Stimulated activated CD4-positive, alpha-beta T cell treated with anti-CD3 and anti-CD28 coated beads, TNF-alpha, amount 100 ng/mL, for 24 hours (primary cell): Measurements from ENCODE around the gene COX6B1.
"Not testable (repeated sequence)": the region's sequence is repeated elsewhere in the genome, so short reads cannot be mapped to it uniquely, and the experiment has no call there.

Source experiments
- DNase-seq, 3 experiments: peaks; one replicate each; pipeline ENCODE4 v3.0.0-alpha.2; 2020; ENCODE audit warnings: low read depth in 3 of 3

COX6B1 gene

GRCh38 chr19:35665157-35665556 is 17.0 kb downstream of the COX6B1 start:
- DNase-seq, result no peak

GRCh38 chr19:35665604-35666003 is 17.5 kb downstream of the COX6B1 start:
- DNase-seq, result no peak

- DNase-seq, result no peak
These were observed 18.3 kb downstream of the COX6B1 start, which contains the start of gene UPK1A for GRCh38 chr19:35666251-35666913. UPK1A (plus strand) TSS chr19:35666517; CDS start chr19:35666813, 296 bp downstream.

GRCh38 chr19:35669566-35669965 is 21.4 kb downstream of the COX6B1 start:
- no peak for DNase-seq

GRCh38 chr19:35669974-35670373 is 21.9 kb downstream of the COX6B1 start:
- no peak for DNase-seq

GRCh38 chr19:35670686-35671085 is 22.6 kb downstream of the COX6B1 start:
- no peak for DNase-seq

GRCh38 chr19:35671818-35672217 is 23.7 kb downstream of the COX6B1 start:
- DNase-seq, result no peak

GRCh38 chr19:35673121-35673804 is 25.1 kb downstream of the COX6B1 start:
- peak; percentile 11 to 58 (median 19) for DNase-seq

GRCh38 chr19:35675589-35676140 is 27.5 kb downstream of the COX6B1 start:
- no peak for DNase-seq

- DNase-seq, result no peak
These were observed 41.7 kb downstream of the COX6B1 start for GRCh38 chr19:35689836-35690235.

GRCh38 chr19:35691106-35691505 is 43.0 kb downstream of the COX6B1 start:
- not testable (repeated sequence) for DNase-seq

GRCh38 chr19:35692010-35692409 is 43.9 kb downstream of the COX6B1 start:
- no peak for DNase-seq

- DNase-seq, result no peak
These were observed 45.3 kb downstream of the COX6B1 start for GRCh38 chr19:35693422-35693821.

- DNase-seq, result peak; percentile 82 to 91 (median 90)
These were observed 45.9 kb downstream of the COX6B1 start for GRCh38 chr19:35693835-35694599.

GRCh38 chr19:35695895-35696422 is 47.8 kb downstream of the COX6B1 start:
- no peak for DNase-seq

GRCh38 chr19:35696835-35697234 is 48.7 kb downstream of the COX6B1 start:
- no peak for DNase-seq

- DNase-seq, result peak; percentile 83 to 94 (median 91)
These were observed 54.3 kb downstream of the COX6B1 start for GRCh38 chr19:35702223-35703012.

GRCh38 chr19:35703343-35703742 is 55.2 kb downstream of the COX6B1 start:
- no peak for DNase-seq

GRCh38 chr19:35704218-35704617 is 56.1 kb downstream of the COX6B1 start, which contains the start of gene ZBTB32:
ZBTB32 (plus strand) TSS chr19:35704558; CDS start chr19:35714627, 10,069 bp downstream.
- peak in 1 of 3 experiments; percentile 27 for DNase-seq
